HepG2 (cell line): ENCODE data around the gene EXOC3.

ENCODE experiments used
- FOXM1 ChIP-seq: sonication (generic); formaldehyde crosslinking; IDR thresholded peaks from 2 replicates; pipeline ENCODE4 v1.5.0; 2020; ENCODE audit warnings: missing genetic modification reagents
- TF ChIP-seq, protein P1 (sequence below): sonication (generic); formaldehyde crosslinking; IDR thresholded peaks from 2 replicates; pipeline ENCODE4 v1.5.0; 2020; ENCODE audit warnings: mild to moderate bottlenecking, missing genetic modification reagents, moderate library complexity
- TF ChIP-seq, protein P2 (sequence below): sonication (generic); formaldehyde crosslinking; IDR thresholded peaks from 2 replicates; pipeline ENCODE4 v1.4.0; 2020; ENCODE audit warnings: missing genetic modification reagents

- TF ChIP-seq, protein P1, sequence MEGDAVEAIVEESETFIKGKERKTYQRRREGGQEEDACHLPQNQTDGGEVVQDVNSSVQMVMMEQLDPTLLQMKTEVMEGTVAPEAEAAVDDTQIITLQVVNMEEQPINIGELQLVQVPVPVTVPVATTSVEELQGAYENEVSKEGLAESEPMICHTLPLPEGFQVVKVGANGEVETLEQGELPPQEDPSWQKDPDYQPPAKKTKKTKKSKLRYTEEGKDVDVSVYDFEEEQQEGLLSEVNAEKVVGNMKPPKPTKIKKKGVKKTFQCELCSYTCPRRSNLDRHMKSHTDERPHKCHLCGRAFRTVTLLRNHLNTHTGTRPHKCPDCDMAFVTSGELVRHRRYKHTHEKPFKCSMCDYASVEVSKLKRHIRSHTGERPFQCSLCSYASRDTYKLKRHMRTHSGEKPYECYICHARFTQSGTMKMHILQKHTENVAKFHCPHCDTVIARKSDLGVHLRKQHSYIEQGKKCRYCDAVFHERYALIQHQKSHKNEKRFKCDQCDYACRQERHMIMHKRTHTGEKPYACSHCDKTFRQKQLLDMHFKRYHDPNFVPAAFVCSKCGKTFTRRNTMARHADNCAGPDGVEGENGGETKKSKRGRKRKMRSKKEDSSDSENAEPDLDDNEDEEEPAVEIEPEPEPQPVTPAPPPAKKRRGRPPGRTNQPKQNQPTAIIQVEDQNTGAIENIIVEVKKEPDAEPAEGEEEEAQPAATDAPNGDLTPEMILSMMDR (CRISPR knock-in tag), result no peak
- no peak for TF ChIP-seq FOXM1 (CRISPR knock-in tag)
- TF ChIP-seq, protein P2, sequence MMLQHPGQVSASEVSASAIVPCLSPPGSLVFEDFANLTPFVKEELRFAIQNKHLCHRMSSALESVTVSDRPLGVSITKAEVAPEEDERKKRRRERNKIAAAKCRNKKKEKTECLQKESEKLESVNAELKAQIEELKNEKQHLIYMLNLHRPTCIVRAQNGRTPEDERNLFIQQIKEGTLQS (CRISPR knock-in tag), result no peak
These were observed 48.8 kb downstream of the EXOC3 start for GRCh38 chr5:491856-492155.
